ENCODE results near the gene LRRC8D.

GRCh38 chr1:89986020-89986419 lies 165.2 kb downstream of the LRRC8D start:
- no peak for TF ChIP-seq POLR2A (IDR thresholded peaks at IDR 0.05)
- TF ChIP-seq CTCF (IDR thresholded peaks at IDR 0.05): no peak
- TF ChIP-seq POLR2AphosphoS5 (IDR thresholded peaks at IDR 0.05): no peak
